Caki2 (cell line): ENCODE results near the gene PTDSS2. TPM values are rescaled to one million over a fixed set of nuclear protein-coding genes. Genes with fewer than 3 reads are reported as not detected.

Experiments used
- DNase-seq: peaks from one replicate; pipeline ENCODE4 v3.0.0-alpha.2; 2015; ENCODE audit warnings: low read depth
- in situ Hi-C: cut with HindIII; loops from 2 replicates; pipeline ENCODE4 v1.10.0; 2016; ENCODE audit warnings: low sequenced_read_pairs, low pct_unique_long_range_greater_than_20kb, mixed read lengths
- total RNA-seq: library from RNA; depleted of rRNA; stranded (reverse); fragments of >200 nt; shearing (Covaris generic); gene quantifications from 2 replicates; pipeline ENCODE4 v1.2.3, GENCODE V29; 2014; ENCODE audit warnings: low replicate concordance

Gene PTDSS2
- total RNA-seq, 1 experiment from 2014 or later, result 50.2 TPM

DNA sequence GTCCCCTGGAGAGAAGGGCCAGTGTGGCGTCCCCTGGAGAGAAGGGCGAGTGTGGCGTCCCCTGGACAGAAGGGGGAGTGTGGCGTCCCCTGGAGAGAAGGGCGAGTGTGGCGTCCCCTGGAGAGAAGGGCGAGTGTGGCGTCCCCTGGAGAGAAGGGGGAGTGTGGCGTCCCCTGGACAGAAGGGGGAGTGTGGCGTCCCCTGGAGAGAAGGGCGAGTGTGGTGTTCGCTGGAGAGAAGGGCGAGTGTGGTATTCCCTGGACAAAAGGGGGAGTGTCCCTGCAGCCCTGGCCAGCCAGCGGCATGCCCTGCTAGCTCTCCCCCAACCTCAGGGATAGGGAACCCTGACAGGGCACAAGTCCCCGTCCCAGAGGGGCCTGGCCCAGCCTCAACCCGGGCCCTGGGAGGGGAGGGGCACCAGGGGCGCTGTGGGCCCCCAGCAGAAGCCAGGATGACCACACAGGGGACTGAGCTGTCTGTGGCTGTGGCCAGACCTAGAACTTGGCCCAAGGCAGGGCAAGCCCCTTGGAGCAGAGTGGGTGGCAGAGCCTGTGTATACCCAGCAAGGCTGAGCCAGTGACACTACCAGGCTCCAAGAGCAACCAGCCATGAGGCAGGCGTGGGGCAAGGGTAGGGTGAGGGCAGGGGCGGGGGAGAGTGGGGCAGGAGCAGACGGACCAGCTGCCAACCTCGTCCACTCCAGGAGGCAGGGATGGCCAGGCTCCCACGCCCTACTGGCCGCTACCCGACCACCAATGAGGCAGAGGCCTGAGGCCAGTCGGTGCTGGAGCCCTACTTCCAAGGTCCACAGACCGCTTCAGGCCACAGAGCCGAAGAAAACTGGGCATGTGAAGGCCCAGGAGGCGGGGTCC, 81.1 kb downstream of the PTDSS2 start:
- in situ Hi-C loops, result no loop called here

DNA sequence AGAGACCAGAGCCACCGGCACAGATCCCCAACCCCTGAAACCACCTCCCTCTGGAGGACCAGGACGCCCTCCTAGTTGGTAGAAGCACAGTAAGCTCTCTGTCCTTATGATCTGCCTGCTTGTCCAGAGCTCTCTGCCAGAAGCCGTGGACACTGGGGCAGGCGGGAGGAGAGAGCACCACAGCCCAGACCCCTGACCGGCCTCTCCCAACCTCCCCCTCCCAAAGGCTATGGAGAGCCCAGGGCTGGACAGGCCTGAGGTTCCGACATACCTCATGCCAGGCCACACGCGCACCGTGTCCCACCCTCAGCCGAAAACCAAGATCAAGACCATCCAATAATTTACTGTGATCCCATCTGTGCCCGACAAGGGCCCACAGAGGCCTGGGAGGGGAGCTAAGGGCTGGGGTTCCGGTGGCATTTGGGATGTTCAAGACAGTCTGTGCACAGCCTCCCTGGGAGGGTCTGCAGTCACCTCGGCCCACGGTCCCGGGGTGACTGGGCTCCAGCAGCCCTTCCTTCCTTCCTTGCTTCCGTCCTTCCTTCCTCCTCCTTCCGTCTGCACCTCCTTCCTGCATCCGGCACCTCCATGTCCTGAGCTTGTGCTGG, 81.9 kb downstream of the PTDSS2 start:
- no peak for DNase-seq
- in situ Hi-C loops, result no loop called here

More for the DNA sequence above, 81.1 kb downstream of the PTDSS2 start:
- DNase-seq, result no peak

DNA sequence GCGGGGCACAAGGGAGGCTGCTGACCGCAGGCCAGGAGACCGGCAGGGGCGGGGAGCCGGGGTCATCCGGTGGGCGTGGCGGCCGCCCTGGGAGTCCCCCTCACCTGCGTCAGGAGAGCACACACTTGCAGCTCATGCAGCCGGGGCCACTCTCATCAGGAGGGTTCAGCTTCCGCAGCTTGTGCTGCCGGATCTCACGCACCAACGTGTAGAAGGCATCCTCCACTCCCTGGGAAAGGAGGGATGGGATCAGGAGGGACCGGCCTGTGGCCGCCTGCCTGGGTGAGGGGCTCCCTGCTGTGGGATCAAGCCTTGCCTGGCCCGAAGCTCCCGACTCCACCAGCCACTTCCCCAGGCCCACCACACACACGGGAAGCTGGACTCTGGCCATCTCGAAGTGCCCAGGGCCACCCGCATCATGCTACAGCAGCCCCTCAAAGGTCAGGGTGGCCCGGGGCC, 82.5 kb downstream of the PTDSS2 start:
- in situ Hi-C loops, result no loop called here
- no peak for DNase-seq

DNA sequence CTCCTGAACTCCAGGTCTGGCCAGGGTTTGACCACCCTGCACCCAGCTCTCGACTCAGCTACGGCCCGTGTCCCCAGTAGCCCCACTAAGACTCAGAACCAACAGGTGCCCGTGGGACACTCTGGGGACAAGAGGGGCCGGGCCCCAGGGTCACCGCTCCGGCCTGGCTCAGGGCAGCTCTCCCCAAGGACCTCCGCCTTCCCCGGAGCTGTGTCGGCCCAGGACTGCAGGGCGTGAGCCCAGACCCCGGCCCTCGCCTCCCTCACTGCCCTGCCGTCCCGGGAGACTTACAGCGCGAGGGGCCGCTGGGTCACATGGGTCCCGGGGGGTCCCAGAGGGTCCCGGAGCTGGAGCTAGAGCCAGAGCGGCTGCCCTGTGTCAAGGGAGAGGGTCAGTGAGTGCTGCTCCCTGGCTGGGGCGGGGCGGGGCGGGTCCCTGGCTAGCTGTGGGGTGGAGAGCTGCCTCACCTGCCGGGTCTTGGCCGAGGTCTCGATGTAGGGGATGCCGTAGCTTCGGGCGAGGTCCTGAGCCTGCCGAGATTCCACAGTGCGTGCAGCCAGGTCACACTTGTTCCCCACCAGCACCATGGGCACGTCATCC, 83.0 kb downstream of the PTDSS2 start:
- in situ Hi-C loops, result no loop called here
- no peak for DNase-seq

DNA sequence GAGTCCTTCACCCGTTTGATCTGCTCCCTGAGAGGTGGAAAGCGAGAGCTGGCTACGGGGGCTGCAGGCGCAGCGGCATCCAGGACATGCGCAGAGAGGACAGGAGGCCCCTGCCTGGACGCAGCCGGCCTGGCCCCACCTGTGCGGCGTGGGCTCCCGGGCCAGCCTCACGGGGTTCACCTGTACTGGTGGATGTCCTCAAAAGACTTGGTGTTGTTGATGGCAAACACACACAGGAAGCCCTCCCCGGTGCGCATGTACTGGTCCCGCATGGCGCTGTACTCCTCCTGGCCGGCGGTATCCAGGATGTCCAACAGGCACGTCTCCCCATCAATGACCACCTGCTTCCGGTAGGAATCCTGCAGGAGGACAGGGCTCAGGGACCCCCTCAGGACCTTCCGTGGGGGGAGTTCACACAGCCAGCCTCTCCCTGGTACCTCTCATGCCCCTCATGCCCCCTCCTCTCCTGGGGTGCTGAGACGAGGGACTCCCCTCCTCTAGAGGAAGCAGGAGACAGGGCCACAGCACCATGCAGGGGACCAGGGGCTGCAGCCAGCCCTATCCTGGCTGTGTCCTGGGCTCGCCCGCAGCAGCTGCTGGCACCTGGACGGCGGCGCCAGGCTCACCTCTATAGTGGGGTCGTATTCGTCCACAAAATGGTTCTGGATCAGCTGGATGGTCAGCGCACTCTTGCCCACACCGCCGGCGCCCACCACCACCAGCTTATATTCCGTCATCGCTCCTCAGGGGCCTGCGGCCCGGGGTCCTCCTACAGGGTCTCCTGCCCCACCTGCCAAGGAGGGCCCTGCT, 83.7 kb downstream of the PTDSS2 start:
- no peak for DNase-seq
- in situ Hi-C loops, result no loop called here

DNA sequence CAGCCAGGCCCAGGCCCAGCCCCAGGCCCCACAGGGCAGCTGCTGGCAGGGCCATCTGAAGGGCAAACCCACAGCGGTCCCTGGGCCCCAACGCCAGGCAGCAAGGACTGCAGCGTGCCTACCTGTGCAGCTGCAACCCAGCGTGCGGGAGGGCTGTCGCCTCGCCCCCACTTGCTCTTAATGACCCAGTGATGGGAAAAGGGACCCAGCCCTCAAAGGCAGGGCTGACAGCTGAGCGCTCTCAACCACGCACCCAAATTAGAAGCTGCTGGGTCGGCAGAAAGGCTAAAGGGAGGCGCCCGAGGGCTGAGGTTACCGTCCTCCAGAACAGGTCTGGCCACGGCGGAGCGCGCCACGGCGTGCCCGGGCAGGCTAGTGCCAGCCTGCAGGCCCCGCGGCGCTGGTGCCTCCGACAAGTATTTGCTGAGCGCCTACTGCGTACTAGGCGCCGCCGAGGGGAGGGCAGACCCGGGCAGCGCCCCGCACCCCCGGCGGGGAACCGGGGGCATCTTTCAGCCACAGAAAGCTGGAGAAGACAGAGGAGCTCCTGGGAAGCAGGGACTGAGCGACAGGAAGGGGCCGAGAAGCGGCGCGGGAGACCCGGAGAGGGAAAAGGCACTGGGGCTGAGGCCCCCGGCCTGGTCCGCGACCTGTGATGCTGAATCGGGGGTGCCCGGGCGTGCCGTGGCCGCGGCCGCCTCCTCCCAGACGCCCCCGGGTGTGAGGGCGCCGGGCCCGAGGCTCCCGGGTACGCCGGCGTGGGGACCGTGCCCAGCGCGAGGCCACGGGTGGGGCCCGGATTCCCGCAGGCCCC, 84.5 kb downstream of the PTDSS2 start:
- in situ Hi-C loops, result no loop called here
- no peak for DNase-seq

DNA sequence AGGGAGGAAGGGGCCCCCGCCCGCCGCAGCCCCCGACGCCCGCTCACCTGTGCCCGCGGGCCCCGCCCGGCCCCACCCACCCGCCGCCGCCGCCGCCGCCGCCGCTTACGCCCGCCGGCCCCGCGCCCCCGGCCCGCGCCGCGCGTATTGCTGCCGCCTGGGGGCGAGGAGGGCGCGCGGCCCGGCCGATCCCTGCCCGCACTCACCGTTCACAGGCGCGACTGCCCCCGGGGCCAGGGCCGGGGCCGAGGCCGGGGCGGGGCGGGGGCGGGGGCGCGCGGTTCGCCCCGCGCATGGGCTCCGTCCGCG, 85.1 kb downstream of the PTDSS2 start:
- in situ Hi-C loops, result no loop called here

DNA sequence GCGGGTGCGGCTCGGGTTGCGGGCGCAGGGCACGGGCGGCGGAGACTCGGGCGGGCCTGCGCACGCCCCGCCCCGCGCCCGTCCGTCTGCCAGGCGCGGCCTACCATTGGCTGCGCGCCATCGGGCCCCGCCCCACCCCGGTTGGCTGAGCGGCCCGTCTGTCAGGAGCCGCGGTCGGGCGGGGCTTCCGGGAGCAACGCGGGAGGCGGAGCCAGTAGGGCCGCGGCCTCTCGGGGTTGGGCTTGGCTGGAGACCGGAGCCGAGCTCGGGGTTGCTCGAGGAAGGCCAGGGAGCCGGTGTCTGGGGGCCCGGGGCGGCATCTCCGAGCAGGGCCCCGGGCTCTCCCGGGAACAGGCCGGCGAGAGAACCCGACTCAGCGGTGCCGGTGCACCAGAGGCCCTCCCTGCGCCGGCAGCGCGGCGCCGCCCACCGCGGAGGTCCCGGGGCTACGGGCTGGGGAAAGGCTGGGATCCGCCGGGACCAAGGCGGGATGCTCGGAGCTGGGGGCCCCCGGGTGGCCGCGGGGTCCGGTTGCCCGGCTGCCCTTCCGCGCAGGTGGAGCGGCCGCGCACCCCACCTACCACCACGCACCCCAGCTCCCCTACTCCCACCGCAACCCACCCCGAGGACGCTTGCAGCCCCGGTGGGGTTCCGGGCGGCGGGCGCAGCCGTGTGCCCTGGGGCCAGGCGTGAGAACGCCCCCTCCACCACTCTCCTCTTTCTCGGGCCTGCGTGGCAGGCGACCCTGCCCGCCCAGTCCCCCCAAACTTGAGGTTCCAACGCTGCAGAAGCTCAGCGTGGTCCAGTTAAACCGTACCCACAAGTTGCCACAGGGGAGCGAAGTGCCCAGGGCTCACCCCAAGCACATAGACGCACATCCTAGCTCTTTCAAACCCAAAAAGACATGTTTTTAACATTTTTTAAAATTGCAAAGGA, 85.7 kb downstream of the PTDSS2 start, which contains the start of gene HRAS:
HRAS (minus strand) TSS at position 58 of the 936 bp plus-strand sequence.
- peak; percentile 92 for DNase-seq
- in situ Hi-C loops, result no loop called here

More for the DNA sequence above, 85.1 kb downstream of the PTDSS2 start:
- no peak for DNase-seq

DNA sequence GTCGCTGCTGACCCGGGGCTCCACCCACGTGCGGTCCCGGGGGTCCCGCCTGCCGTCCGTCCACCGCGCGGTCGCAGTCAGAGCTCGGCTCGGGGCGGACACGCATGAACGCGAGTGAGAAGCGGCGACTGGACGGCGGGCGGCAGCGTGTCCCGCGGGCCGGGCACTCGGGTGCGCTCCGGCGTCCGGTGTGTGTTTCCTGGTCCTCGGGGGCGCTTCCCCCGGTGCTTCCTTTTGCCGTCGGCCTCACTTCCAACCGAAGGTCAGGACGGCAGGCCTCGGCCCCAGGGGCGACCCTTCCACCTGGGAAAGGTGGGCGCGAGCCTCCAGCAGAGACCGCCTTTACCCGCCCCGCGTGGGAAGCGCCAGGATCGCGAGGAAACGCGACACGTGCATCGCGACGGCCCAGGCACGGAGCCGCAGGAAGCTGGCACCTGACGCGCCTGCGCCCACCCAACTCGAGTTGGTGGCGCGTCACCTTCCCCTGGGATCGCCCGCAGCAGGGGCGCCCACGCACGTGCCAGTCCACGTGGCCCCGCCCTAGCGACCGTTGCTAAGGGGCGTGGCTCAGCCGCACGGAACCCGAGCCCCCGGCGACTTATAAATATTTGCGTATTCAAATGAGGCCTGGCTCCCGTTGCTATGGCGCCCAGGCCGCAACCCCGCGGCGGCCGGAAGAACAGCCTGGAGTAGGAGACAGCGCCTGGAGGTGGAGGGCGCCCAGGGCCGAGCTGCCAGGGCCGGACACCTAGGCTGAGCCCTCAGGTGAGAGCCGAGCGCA, 87.0 kb downstream of the PTDSS2 start, which contains the start of gene LRRC56:
LRRC56 (plus strand) TSS at position 687 of the 781 bp plus-strand sequence. CDS start 3,158 bp downstream, outside the sequence.
- peak; percentile 85 for DNase-seq

DNA sequence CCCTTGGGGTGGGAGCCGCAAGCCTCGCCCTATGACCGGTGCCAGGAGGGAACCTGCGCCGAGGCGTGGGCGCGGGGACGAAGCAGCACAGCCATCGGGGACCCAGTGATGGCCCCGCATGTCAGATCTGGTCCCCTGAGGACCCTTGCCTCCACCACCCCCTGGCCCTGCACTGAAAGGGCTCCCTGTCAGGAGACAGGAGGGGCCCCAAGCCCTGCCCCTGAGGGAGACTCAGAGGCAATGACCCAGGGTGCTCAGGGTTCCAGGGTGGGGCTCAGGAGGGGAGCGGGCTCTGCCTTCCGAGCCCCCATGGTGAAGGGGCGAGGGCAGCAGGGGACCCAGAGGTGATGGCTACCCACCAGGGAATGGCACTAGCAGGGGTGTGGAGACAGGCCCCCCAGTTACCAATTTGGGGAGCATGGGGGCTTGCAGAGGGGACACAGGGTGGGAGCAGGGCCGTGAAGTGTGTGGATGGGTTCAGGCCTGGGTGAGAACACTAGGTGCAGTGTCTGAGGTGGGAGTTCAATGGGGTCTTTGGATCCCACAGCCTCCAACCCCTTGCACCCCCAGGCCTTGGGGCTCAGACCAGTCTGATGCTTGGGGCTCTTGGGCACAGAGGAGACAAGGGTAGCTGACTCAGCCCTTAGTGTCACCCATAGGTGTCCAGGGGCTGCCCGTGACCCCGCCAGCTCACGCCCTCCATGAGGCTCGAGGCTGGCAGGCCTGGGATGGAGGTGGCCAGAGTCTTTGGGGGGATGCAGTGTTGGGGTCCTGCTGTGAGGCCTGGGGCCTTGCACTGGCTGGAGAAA, 87.7 kb downstream of the PTDSS2 start:
- in situ Hi-C loops, result no loop called here
- DNase-seq, result no peak

More for the DNA sequence above, 87.0 kb downstream of the PTDSS2 start, which contains the start of gene LRRC56:
- in situ Hi-C loops, result no loop called here

DNA sequence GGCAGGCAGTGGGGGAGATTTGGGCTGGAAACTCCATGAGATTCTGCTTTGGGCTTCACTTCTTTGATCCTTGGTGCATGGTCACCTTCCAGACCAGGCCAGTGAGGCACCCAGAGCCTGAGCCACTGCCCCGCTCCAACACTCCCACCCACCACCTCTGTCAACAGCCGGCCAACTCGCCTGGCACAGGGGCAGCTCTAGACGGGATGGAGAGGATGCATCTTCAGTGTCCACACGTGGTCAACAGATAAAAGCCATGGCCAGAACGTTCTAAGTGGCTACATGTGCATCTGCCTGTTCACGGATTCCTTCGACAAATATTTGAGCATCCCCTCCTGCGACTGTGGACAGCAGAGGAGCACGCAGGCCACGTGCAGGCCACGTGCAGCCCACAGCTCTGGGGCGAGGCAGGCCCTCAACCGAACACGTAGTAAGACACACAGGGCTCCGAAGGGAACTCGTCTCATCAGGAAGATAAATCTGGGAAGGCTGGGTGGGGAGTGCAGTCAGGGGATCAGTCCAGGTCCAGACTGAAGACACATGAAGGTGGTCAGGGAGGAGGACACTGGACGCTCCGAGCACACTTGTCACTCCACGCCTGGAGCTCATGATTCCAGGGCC, 88.5 kb downstream of the PTDSS2 start:
- in situ Hi-C loops, result no loop called here
- DNase-seq, result no peak

DNA sequence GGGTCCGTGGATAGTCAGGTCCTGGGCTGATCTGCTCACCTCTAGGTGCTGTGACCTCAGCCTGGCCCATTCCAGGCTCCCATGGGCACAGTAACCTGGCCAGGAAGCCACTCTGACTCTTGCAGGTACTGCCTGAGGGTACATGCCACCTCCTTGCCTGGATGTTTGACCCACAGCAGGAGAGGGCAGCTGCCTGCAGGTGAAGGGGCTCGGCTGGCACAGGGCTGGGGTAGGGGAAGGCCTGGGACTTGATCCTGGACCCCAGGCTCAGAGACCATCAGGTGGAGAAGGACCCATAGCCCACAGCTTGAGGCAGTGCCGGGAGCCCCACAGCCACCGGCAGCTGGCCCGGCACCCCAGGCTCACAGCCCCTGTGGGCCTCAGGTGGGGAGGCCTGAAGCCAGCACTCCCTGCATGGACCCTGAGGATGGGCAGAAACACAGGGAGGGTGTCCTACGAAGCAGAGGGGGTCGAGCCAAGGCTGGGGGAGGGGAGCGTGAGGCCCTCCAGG, 89.9 kb downstream of the PTDSS2 start:
- in situ Hi-C loops, result no loop called here

More for the DNA sequence above, 89.9 kb downstream of the PTDSS2 start:
- no peak for DNase-seq
